Stimulated activated CD4-positive, alpha-beta T cell treated with anti-CD3 and anti-CD28 coated beads, TNF-alpha, amount 100 ng/mL, for 1 hour (primary cell): ENCODE results near the gene GIGYF1.

Experiments used
- DNase-seq, 3 donors: peaks; one replicate each; pipeline ENCODE4 v3.0.0-alpha.2; 2020; ENCODE audit warnings: low read depth in 3 of 3, low spot score in 1 of 3

GIGYF1 gene

GRCh38 chr7:100632951-100633717 is 60.9 kb downstream of the GIGYF1 start:
- peak in 1 of 3 donors; percentile 12 for DNase-seq

GRCh38 chr7:100630066-100630465 is 64.0 kb downstream of the GIGYF1 start:
- no peak for DNase-seq
